Right hindlimb (tissue), 1 donor: ENCODE results near the gene AMBRA1.

Source experiments
- DNase-seq: peaks from one replicate; pipeline ENCODE4 v3.0.0-alpha.2; 2018

AMBRA1 gene

DNA sequence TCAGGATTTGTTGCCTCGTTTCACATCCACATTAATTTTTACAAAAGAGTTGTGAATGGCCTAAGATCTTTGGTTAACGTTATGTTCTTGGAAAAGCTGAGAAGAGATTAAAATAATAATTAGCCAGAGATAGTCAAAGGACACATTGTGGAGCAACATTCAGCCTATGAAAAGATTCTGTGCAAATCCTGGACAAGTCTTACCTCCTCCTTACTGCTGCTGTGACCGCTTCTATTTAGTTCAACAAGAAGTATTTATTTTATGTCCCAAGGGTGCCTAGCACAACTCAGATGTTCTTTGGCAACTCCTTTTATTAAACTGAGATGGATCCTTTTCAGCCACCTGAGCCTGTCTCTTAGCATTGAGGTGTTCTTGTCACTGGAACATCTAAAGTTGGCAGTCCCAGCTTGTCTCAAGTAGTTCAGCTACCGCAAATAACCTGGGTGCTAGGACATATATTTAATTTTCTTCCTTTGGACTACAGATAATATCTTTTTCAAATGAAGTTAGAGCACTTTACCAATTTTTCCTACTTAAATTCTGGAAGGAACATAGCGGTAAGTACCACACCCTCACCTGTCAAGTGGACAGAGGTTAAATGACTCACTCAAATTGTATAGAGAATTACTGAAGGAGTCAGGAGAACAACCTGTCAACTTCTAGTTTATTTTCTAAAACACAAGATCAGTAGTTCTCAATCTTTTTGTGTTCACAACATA lies 121.7 kb downstream of the AMBRA1 start:
- no peak for DNase-seq

DNA sequence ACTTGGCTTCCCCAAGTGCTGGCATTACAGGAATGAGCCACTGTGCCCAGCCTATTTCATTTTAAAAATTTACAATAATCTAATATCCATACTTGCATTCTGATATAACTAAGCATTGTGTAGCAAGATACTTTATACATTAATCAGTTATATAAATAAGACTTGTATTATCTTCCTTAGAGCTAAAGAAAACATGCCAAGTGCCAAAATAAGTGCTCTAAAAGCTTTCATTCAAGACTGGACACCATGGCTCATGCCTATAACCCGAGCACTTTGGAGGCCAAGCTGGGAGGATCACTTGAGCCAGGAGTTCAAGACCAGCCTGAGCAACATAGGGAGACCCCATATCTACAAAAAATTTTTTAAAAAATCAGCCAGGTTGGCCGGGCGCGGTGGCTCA lies 123.9 kb downstream of the AMBRA1 start:
- no peak for DNase-seq

DNA sequence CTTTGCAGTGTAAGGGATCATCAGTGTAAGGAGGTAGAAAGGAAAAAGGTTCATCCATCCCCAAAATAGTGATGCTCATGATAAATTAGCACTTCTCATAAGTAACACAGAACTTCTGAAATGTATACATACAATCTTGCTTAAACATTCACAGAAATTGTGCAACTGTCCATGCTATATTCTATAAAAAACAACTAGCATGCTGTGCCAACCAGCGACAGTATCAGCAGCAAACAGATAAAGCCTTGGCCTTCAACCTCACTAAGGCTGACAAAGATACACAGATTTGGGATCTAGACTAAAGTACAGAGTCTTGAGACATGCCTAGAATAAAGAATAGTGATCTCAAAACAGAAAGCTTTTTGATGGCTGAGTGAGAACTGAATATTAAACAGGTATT lies 128.1 kb downstream of the AMBRA1 start:
- no peak for DNase-seq

DNA sequence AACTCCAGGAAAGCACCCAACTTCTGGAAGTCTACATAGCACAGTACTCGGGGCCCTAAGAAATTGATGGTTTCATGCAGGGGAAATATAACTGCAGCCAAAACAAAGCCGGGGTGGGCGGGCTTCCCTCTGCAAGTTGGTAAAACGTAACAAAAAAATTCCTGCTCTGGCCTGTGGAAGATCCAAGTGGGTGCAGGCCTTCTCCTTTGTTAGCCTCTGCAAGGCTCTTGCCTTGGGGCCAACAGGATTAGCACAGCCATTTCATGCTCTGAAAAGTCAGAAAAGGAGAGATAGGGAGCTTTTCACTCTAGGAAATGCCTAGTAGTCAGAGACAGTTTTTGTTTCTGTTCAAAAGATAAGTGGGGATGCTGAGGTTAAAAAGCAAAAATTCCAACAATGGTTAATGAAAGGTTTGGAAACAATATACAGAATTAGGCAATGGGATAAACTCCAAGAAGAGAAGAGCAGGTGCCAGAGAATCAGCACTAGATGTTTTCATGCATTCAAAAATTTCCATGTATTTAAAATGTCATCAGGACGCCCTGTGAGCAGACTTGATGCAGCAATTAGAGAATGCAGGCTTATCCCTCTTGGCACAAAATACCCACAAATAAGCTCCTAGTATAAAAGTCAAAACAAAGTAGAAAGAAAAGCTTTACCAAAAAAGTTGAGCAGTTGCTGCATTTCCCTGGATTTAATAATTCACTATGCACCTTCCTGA lies 130.0 kb downstream of the AMBRA1 start:
- no peak for DNase-seq

DNA sequence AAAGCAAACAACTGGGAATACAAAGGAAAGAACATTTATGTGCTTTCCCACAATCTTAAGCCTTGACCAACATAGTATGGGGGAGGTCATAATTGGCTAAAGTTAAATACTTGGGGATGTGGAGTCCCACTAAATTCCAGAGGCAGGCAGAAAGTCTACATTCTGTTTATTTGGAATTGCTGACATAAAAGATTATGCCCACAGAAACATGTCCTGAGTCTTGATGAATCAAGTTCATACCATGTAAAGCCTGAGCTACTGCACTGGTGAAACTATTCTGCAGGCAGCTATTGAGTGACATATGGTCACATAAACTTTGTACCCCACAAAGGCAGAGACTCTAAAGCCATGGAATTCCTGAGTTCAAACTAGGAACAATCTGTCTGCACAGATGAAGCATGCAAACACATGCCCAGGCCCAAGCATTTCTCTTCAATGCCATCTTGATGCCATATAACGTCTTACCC lies 132.3 kb downstream of the AMBRA1 start:
- no peak for DNase-seq

DNA sequence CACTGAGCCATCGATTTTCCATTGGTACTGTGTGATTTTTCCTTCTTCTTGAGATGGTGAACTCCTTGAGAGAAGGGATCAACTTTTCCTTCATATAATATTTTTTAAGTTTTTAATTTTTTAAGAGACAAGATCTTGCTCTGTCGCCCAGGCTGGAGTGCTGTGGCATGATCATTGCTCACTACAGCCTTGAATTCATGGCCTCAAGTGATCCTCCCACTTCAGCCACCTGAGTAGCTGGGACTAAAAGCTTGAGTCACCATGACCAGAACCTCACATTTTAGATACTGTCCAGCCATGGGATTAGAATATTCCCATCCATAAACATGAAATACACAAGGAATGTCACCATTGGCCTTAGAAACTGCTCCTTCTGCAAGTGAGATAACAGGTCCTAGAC lies 135.3 kb downstream of the AMBRA1 start:
- DNase-seq, result no peak

DNA sequence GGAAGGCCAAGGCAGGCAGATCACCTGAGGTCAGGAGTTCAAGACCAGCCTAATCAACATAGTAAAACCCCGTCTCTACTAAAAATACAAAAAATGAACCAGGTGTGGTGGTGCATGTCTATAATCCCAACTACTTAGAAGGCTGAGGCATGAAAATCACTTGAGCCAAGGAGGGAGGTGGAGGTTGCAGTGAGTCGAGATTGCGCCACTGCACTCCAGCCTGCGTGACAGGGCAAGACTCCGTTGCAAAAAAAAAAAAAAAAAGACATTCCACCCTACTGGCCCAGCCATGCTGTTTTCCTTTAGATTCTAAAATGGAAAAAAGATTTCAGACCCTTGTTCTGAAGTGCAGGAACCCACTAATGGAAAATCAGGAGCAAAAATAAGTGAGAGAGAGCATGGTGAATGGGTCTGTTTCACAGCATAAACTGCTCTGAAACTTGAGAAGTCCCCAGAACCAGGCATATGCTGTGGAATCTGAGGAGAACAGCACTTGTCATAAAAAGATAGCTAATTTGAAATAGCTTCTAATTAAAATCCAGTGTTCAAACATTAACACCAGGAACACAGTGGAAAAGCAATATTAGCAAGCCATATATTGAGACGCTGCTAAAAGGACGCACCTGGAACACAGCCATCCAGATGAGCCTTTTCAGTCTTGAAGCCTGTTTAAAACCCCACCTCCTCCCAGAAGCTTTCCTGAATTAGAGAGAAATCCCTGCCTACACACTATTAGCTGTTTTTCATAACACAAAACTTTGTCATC lies 136.0 kb downstream of the AMBRA1 start:
- DNase-seq, result no peak

DNA sequence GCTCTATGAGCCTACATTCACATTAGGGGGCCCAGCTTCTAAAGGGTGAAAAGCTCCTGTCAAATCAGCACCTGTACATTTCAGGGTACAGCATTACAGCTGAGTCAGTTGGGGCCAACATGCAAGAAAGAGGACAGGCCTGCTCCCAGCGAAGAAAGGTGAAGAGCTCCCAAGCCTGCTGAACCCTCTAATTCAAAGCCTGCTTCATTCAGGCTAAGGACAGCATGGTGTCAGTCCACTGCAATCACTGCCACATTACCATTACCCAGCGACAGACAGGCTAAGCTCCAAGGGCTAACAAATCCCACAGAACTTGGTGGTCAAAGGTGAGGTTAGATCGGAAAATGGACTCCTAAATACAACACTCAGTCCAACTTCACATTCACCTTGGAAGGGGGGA lies 136.8 kb downstream of the AMBRA1 start:
- no peak for DNase-seq

DNA sequence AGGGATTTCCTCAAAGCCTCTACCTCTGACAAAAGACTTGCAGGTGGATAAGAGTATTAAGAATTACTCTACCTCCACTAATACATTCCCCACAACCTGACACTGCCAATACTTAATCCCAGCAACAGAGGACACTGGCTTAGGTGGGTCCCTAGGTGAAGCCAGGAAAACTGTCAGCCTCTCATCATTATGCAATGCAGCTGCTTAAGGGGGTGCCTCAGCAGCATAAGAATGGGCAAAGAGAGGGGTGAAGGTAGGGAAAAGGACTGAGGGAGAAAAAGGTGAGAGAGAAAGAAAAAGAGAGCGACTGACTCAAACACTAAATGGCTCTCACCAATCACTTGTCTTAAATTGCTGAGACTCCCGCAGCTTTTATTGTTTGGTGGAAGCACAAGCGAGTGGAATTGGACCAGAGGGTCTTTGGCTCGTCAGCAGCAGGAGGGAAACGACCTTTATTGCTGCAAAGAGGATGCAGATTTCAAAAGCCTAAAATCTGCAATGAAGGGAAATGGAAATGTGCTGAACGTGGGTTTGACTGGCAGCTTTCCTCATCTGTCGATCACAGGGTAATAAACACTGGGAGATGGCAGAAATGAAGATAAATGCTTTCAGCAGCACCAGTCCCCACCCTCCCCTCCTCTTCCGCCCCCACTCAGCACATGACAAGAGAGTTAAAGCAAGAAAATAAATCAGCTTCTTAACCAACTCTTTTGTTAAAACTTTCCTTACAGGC lies 137.4 kb downstream of the AMBRA1 start:
- DNase-seq, result no peak

DNA sequence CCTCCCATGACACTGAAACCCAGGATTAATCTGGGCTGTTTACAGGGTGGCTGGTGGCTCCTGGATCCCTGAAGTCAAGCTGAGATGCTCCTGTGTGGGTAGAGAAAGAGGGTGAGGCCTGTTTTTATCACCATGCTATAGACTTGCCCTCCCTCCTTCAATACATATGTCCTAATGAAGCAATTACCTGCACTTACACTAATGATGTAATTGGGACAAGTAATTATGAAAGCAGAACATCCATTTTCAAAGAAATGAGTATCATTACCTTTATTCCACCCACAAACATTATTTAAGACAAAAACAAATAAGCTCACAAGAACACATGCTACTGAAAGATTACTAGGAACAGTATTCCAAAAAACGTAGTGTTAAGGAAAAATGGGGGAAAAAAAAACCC lies 138.0 kb downstream of the AMBRA1 start:
- no peak for DNase-seq

DNA sequence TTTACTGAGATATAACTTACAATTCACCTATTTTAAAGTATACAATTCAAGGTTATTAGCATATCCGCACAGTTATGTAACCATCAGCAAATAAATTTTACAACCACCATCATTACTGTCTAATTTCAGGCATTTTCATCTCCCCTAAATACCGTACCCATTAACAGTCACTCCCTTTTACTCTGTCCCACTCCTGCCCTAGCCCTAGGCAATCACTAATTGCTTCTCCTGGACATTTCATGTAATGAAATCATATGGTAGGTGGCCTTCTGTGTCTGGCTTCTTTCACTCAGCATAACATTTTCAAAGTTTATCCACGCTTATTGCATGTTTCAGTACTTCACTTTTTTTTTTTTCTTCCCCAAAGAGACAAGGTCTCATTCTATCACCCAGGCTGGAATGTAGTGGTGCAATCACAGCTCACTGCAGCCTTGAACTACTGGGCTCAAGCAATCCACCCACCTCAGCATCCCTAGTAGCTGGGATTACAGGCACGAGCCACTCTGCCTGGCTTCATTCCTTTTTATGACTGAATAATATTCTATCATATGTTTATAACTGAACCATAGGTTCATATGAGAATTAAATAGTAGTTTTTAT lies 140.8 kb downstream of the AMBRA1 start:
- no peak for DNase-seq

DNA sequence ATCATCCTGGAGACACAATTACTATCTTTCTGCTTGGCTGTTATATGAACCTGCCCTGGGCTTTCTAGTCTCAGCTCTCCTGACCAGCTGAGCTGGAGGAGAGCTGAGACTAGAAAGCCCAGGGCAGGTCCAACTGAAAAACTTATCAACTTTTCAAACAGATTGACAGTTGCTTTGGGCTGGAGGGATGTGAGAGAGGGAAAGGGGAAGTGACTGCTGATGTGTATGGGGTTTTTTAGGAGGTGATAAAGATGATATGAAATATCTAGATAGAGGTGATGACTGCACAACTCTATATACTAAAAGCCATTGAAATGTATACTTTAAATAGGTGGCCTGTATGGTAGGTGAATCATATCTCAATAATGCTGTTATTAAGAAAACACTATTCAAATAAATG lies 142.1 kb downstream of the AMBRA1 start:
- DNase-seq, result no peak

DNA sequence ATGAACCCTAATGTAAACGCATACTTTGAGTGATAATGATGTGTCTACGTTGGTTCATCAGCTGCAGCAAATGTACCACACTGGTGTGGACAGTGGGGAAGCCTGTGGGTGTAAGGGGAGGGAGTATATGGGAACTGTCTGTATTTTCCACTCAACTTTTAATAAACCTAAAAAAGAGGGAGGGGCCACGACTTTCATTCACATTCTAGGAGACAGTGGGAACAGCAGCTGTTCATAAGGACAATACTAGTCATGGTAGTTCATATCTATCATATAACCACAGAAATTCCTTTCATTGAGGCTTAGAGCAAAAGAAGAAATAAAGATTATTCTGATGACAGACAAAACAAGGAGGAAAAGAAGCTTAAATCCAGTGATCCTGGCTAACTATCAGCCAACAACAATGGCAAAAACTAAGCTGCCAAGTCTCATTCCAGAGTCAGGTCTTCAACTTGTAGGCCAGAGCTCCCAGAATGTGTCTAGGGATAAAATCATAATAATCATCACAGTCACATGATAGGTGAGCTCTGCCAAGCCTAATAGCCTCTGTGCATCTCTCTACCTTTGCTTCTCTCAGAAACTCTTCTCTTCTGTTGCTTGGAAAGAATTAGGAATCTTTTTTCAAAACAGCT lies 142.9 kb downstream of the AMBRA1 start:
- no peak for DNase-seq

DNA sequence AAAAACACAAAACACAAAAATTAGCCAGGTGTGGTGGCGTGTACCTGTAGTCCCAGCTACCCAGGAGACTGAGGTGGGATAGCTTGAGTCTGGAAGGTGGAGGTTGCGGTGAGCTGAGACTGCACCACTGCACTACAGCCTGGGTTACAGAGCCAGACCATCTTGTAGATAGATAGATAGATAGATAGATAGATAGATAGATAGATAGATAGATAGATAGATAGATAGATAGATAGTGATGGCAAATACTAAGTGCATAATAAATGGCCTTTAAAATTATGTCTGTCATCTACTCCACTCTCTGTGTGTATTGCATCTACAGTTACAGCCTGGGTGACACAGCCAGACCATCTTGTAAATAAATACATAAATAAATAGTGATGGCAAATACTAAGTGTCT lies 146.3 kb downstream of the AMBRA1 start:
- DNase-seq, result no peak

DNA sequence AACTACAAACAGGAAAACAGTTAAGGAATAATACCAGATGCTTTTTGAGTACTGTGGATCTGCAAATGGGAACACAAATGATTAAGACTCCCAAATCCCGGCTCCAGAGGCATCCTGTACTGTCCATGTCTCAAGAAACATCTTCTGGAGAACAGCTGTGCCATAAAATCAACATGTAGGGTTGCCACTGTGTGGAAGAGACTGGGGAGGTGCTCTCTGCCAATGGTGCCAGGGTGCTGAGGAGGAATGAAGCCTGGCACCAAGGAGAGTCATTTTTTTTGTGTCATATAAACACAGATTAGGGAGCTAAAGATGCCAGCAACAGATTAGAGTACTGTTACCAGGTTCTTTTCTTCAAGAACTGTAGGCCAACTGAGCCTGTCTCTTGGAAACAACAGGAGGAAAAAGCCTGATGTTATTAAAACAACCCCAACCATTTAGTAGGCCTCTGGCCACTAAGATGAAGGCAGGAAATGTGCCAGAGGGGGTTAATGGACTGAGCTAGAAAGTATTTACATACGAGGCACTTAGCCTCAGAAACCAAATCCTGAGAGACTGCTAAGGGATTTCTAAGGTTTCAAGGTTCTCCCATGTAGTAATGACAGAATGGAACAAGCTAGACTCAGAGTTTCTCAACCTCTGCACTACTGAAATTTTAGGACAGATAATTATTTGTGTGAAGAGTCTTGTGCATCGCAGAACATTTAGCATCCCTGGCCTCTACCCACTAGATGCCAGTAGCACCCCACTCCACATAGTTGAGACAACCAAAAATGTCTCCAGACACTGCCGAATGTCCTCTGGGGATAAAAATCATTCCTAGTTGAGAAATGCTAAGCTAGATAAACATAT lies 147.7 kb downstream of the AMBRA1 start:
- DNase-seq, result no peak

DNA sequence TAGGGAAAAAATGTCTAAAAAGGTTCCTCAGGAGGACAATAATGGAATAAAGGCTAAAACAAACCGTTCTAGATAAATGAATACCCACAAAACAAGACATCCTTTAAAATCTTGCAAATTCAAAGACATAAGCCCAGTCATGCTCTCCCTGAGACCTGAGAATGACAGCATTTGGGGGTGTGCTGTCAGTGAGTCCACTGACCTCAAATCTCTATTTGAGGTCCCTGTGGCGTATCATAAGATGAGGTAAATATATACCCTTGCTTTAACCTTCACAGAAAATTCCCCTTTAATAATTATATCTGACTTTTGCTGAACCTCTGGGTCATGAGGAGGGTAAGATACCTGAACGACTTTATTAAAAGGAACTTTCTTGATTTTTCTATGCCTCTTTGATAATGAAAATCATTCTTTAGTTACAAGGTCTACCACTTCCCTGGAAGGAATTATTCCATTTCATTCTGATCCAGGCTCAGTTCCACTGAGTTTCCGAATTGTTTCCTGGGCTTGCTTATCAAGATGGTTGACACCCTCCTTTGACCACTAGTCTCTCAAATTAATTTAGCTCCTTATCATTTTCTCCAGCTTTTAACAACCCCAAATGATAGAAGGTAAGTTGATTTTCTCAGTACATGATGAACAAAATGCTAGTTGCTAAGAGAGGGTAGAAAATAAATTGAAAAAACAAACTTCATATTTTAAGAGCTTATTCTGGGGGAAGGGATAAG lies 148.5 kb downstream of the AMBRA1 start:
- no peak for DNase-seq

DNA sequence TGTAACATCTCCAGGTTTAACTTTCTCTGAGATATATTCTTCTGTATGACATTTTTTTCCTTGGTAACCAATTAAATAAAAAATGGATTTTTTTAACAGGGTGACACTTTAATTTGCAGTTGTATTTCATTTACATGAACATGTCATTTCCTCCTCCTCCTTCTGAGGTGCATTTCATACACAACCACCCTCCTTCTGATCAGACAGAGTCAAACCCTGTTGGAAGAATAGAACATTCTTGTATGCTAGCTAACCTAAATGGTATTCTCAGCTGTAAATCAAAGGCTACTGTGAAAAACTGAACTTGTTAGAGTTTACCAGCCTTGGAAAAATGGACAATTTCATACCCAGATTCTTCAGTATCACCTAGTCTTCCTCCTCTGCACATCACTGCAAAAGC lies 149.5 kb downstream of the AMBRA1 start:
- DNase-seq, result no peak

DNA sequence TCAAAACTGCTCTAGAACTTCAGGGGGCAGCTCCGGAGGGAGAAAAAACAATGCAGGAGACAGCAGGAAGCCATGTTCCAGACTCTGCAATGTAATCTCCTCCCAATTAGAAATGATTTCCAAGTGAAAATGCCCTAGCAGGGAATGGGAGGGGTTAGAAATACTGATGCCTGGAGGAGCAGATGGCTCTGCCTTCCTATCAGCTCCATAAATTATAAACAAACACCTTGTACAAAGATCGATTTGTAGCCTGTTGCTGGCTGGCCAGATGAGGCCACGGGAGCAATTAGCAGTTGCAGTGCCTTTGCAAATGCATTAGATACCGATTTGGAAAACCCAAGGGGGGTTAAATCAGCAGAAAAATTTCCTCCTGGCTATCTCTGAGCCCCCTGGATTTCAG lies 155.6 kb downstream of the AMBRA1 start:
- no peak for DNase-seq

DNA sequence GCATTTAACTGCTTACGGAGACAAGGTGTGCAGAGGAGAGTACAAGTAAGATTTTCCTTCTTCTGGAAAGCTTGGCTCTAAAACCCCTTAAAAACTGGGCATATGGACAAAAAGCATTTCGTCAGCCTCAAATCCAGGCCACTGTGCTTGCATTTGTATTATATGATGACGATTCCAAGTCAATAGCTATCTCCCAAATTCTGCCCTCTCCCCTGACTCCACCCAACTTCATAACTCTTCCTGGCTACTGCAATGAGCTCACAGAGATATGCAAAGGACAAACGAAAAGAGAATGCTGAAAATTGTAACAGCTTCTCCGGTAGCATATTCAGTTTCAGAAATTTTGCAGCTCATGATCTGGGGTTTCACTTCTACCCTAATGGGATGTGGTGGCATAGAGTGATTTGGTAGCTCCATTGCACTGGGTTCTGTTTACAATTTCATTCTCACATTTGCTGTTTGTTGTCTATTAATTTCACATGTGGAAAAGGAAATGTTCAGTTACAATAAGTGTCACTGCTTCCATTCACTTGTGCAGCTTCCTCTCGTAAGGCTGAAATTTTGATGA lies 156.6 kb downstream of the AMBRA1 start:
- no peak for DNase-seq

DNA sequence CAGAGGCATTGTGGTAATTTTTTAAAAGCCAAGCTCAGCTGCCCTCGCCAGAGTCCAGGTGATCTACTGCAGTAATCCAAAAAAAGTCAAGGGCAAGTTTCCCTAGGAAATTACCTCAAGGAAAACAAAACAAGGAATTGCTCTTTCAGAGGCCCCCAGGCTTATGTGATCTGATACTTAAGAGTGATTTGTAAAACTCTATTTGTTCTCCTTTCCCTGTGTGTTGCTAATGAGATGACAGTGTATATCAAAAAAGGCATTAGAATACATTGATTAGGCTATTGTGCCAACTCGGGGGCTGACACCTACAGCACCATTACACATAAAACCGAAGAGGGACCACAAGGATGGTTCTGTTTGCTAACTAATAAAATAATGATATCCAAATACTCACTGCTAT lies 157.7 kb downstream of the AMBRA1 start:
- no peak for DNase-seq
